SU-DHL-6 (cell line): ENCODE data around the gene CCR5AS.

Source experiments
- H2AFZ ChIP-seq: fragments of 200-600 bp; sonication (generic); 2 replicates; pipeline ENCODE4 v1.6.1; 2014; ENCODE audit warnings: low read depth, mild to moderate bottlenecking, moderate library complexity, mixed read lengths, antibody characterized with exemption, low read length; ENCODE audit not compliant: severe bottlenecking
- H3F3A ChIP-seq: fragments of 200-600 bp; shearing (Covaris generic); 2 replicates; pipeline ENCODE4 v1.6.0; 2016; ENCODE audit warnings: antibody characterized with exemption, mild to moderate bottlenecking; ENCODE audit not compliant: insufficient read depth
- H3K27ac ChIP-seq: fragments of 200-600 bp; sonication (generic); 2 replicates; pipeline ENCODE4 v1.5.1; 2016; ENCODE audit warnings: low read depth, mild to moderate bottlenecking, low read length, moderate library complexity, mixed read lengths
- H3K27me3 ChIP-seq: fragments of 200-600 bp; sonication (generic), shearing (Covaris generic); 2 replicates; pipeline ENCODE4 v1.6.0; 2014; ENCODE audit warnings: mild to moderate bottlenecking, low read length
- H3K36me3 ChIP-seq: fragments of 200-600 bp; sonication (generic); 2 replicates; pipeline ENCODE4 v1.6.1; 2014; ENCODE audit warnings: mild to moderate bottlenecking, low read length, mixed read lengths
- H3K4me2 ChIP-seq: fragments of 300-600, 200-600 bp; shearing (Covaris generic), sonication (generic); 2 replicates; pipeline ENCODE4 v1.6.0; 2014; ENCODE audit warnings: low read length, low read depth, mild to moderate bottlenecking; ENCODE audit not compliant: poor library complexity, severe bottlenecking
- H3K4me3 ChIP-seq: fragments of 200-600 bp; sonication (generic); 2 replicates; pipeline ENCODE4 v1.5.1; 2014; ENCODE audit warnings: antibody characterized with exemption, low read length, mild to moderate bottlenecking, mixed read lengths; ENCODE audit not compliant: insufficient read depth, poor library complexity, severe bottlenecking
- H3K79me2 ChIP-seq: fragments of 200-600 bp; sonication (generic); 2 replicates; pipeline ENCODE4 v1.6.1; 2014; ENCODE audit warnings: mild to moderate bottlenecking, low read length, moderate library complexity; ENCODE audit not compliant: insufficient read depth
- H3K9ac ChIP-seq: fragments of 200-600 bp; sonication (generic); 2 replicates; pipeline ENCODE4 v1.7.0; 2014; ENCODE audit warnings: mild to moderate bottlenecking, low read length
- H3K9me2 ChIP-seq: fragments of 200-600 bp; sonication (generic); replicated peaks from 2 replicates; pipeline ENCODE4 v1.6.1; 2014; ENCODE audit warnings: low read length; ENCODE audit not compliant: insufficient read depth
- H3K9me3 ChIP-seq: fragments of 200-600 bp; sonication (generic); 2 replicates; pipeline ENCODE4 v1.6.1; 2014; ENCODE audit warnings: low read length, mixed read lengths; ENCODE audit not compliant: insufficient read depth
- H4K20me1 ChIP-seq: fragments of 200-600 bp; sonication (generic); 2 replicates; pipeline ENCODE4 v1.6.1; 2014; ENCODE audit warnings: low read depth, mild to moderate bottlenecking, antibody characterized with exemption, low read length, moderate library complexity, mixed read lengths
- EZH2phosphoT487 ChIP-seq: fragments of 200-600 bp; sonication (generic), shearing (Covaris generic); conservative IDR thresholded peaks from 2 replicates; pipeline ENCODE4 v1.6.1; 2018; ENCODE audit warnings: mild to moderate bottlenecking, antibody characterized with exemption, low read length, moderate library complexity, mixed read lengths
- TF ChIP-seq, protein P1 (sequence below): fragments of 200-600 bp; sonication (generic); IDR thresholded peaks from one replicate; pipeline ENCODE4 v1.5.1; 2017; ENCODE audit warnings: antibody characterized with exemption, mild to moderate bottlenecking, low read length, moderate library complexity; ENCODE audit not compliant: insufficient read depth, poor library complexity, severe bottlenecking

Gene CCR5AS

DNA sequence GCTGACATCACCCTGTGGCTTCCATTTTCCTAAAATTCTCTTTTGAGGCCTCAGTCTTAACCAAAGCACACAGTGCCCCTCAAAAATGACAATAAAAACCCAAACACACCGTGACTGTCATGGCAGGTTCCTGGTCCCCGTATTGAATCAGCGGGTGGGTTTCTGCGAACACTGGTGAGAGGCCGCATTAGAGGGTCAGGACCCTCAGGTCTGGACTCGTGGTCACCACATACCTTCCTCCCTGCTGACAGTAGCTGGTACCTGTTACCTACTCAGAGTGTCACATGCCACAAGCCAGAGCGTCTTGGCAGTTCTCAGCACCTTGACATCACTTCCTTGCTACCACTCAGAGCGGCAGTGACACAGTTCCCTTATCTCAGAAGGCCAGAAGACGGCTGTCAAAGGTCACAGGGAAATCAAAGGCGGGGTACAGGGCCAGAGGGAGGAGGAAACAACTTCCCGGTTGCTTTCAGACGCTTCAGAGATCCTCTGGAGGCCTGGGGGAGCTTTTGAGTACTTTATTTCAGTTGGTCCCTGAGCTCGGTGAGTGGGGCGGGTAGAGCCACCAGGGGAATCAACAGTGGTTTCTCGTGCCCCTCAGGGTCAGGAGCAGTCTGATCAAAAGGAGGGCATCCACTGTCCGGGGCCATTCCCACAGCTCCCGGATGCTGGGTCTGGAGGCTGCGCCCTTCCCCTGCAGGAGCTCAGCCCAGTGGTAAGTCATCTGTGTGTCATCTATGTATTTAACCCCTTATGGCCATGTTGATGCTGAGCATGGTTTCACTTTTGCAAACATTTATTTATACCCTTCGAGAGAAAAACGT lies at the start of gene CCR5AS, which contains the start of gene CCRL2:
TSS of gene CCR5AS (minus strand) at position 279 of the 824 bp plus-strand sequence.
TSS of gene CCRL2 (plus strand) at position 472 of the 824 bp plus-strand sequence. CDS start 821 bp downstream, outside the sequence.
- H2AFZ ChIP-seq: no peak within 1 kb of the TSS
- H3K27ac ChIP-seq: no peak within 1 kb of the TSS
- H3K9me2 ChIP-seq: no peaks in the 10 kb centered on the region
- no peaks in the 10 kb centered on the region for H4K20me1 ChIP-seq
- H3K9ac ChIP-seq: no peak within 1 kb of the TSS
- H3K4me3 ChIP-seq: no peak within 1 kb of the TSS
- H3K36me3 ChIP-seq: no peaks in the 10 kb centered on the region
- no peak within 1 kb of the TSS for H3K4me2 ChIP-seq
- H3K27me3 ChIP-seq: no peaks in the 10 kb centered on the region
- H3F3A ChIP-seq: no peaks in the 10 kb centered on the region
- TF ChIP-seq EZH2phosphoT487: no peak
- TF ChIP-seq, protein P1, sequence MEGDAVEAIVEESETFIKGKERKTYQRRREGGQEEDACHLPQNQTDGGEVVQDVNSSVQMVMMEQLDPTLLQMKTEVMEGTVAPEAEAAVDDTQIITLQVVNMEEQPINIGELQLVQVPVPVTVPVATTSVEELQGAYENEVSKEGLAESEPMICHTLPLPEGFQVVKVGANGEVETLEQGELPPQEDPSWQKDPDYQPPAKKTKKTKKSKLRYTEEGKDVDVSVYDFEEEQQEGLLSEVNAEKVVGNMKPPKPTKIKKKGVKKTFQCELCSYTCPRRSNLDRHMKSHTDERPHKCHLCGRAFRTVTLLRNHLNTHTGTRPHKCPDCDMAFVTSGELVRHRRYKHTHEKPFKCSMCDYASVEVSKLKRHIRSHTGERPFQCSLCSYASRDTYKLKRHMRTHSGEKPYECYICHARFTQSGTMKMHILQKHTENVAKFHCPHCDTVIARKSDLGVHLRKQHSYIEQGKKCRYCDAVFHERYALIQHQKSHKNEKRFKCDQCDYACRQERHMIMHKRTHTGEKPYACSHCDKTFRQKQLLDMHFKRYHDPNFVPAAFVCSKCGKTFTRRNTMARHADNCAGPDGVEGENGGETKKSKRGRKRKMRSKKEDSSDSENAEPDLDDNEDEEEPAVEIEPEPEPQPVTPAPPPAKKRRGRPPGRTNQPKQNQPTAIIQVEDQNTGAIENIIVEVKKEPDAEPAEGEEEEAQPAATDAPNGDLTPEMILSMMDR: no peak
- H3K9me3 ChIP-seq: no peaks in the 10 kb centered on the region
- no peaks in the 10 kb centered on the region for H3K79me2 ChIP-seq

DNA sequence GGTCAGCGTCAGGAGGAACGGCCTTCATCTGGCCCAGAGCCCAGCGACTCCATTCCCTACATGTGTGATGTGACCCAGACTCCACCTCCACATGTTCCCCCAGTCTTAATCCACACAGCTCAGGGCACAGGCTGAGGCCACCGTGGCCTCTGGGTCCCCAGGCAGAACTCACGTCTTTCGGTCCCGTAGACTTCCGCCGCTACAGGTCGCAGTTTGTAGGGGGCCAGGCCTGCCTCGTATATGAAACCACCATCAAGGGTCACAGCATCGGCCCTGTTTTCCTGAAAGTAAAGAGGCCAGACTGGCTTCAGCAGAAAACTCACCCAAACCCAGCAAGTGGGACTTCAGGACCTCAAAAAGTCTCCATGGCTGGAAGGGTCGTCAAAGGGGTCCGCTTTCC lies 49.3 kb upstream of the CCR5AS start:
- H2AFZ ChIP-seq: no peak overlapping the region
- no peak overlapping the region for H3K27ac ChIP-seq
- TF ChIP-seq EZH2phosphoT487: no peak
- TF ChIP-seq, protein P1: no peak
- H3K27me3 ChIP-seq: no peaks in the 10 kb centered on the region
- H3K4me2 ChIP-seq: no peak overlapping the region
- H3F3A ChIP-seq: no peaks in the 10 kb centered on the region
- H4K20me1 ChIP-seq: no peaks in the 10 kb centered on the region
- H3K79me2 ChIP-seq: no peaks in the 10 kb centered on the region
- H3K4me3 ChIP-seq: no peak overlapping the region
- H3K9me2 ChIP-seq: no peaks in the 10 kb centered on the region
- no peaks in the 10 kb centered on the region for H3K36me3 ChIP-seq
- H3K9ac ChIP-seq: no peak overlapping the region
- no peaks in the 10 kb centered on the region for H3K9me3 ChIP-seq

DNA sequence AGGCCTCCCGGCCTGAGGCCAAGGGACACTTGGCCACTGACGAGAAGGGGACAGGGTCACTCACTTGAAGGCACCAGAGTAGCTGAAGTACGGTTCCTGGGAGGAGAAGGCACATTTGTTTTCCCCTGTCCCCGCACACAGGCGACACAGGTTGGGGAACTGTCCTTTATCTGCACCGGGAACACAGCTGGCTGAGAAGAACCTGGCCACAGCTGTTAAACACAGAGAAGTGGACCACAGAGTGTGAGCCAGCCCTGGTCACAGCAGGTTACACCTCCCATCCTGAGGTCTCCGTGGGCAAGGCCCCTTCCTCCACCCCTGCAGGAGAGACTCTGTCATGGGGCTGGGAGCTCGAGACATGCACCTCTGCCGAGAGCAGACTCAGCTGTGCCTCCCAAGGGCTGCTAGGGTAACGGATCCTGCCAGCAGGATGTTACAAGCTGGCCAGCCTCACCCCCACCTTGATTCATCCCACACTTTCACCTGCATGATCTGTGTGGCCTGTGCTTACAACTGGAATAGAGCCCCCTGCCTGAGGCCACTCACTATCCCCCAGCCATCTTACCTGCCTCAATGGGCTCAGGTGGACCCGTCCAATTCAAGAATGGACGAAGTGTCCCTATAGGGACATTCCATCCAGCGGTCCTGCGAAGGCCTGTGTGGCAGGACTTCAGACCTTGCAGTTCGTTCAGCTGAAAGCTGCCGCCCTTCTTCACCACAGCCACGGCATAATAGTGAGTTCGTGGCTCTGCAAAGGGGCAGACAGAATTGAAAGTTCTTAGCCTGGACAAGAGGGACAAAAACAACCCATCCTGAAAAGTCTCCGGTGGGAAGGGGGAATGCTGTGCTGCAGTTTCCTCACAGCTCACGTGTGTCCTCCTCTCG lies 48.6 kb upstream of the CCR5AS start:
- no peaks in the 10 kb centered on the region for H3F3A ChIP-seq
- no peaks in the 10 kb centered on the region for H4K20me1 ChIP-seq
- no peaks in the 10 kb centered on the region for H3K9me3 ChIP-seq
- H3K4me3 ChIP-seq: no peak overlapping the region
- H2AFZ ChIP-seq: no peak overlapping the region
- no peak overlapping the region for H3K9ac ChIP-seq
- no peaks in the 10 kb centered on the region for H3K79me2 ChIP-seq
- H3K36me3 ChIP-seq: no peaks in the 10 kb centered on the region
- no peak overlapping the region for H3K4me2 ChIP-seq
- TF ChIP-seq, protein P1: no peak
- no peak for TF ChIP-seq EZH2phosphoT487
- no peak overlapping the region for H3K27ac ChIP-seq
- no peaks in the 10 kb centered on the region for H3K27me3 ChIP-seq
- H3K9me2 ChIP-seq: no peaks in the 10 kb centered on the region
